Brain microvascular endothelial cell (primary cell): ENCODE measurements around the gene CCDC50.

Source experiments
- DNase-seq: peaks from one replicate; pipeline ENCODE4 v3.0.0-alpha.2; 2020
- H3K27ac ChIP-seq: fragments of 250-450 bp; sonication (Bioruptor Pico); 2 replicates; pipeline ENCODE4 v1.5.1; 2020; ENCODE audit warnings: mild to moderate bottlenecking, moderate library complexity
- H3K27me3 ChIP-seq: fragments of 250-450 bp; sonication (Bioruptor Pico); replicated peaks from 2 replicates; pipeline ENCODE4 v1.5.1; 2020; ENCODE audit warnings: mild to moderate bottlenecking
- H3K36me3 ChIP-seq: fragments of 250-450 bp; sonication (Bioruptor Pico); replicated peaks from 2 replicates; pipeline ENCODE4 v1.5.1; 2020; ENCODE audit warnings: mild to moderate bottlenecking
- H3K4me3 ChIP-seq: 2 replicates; pipeline ENCODE4 v1.5.1; 2011; ENCODE audit warnings: low read depth, mild to moderate bottlenecking, control low read depth, low read length, moderate library complexity
- CTCF ChIP-seq: IDR thresholded peaks from 2 replicates; pipeline ENCODE4 v1.5.1; 2011; ENCODE audit warnings: low read depth, mild to moderate bottlenecking, moderate library complexity, low read length, control low read depth, inconsistent platforms; ENCODE audit errors: missing control alignments
- in situ Hi-C: cut with HindIII; loops from 2 replicates; pipeline ENCODE4 v1.10.0; 2017; ENCODE audit warnings: low sequenced_read_pairs, low pct_ligation_motif_present

CCDC50 gene

GRCh38 chr3:191353022-191353777, 24.0 kb downstream of the CCDC50 start:
- no peak for TF ChIP-seq CTCF
- no peak for DNase-seq
- Histone ChIP-seq H3K27me3 (no peaks in the 10 kb centered on the region), H3K27ac (no peak overlapping the region), H3K4me3 (no peak overlapping the region), H3K36me3 (peaks cover 6% of the 10 kb centered on the region)
- in situ Hi-C loops = no loop called here

- TF ChIP-seq CTCF = no peak
- H3K27ac ChIP-seq = no peak overlapping the region
- in situ Hi-C loops = no loop called here
Observed at GRCh38 chr3:191355406-191355805, 26.2 kb downstream of the CCDC50 start.

GRCh38 chr3:191356631-191357439, 27.6 kb downstream of the CCDC50 start:
- no peak for TF ChIP-seq CTCF
- in situ Hi-C loops = no loop called here
- DNase-seq = peak; percentile 60
- peaks cover 24% of the 10 kb centered on the region for H3K36me3 ChIP-seq
- no peak overlapping the region for H3K4me3 ChIP-seq
- peak overlapping the region; percentile 57 for H3K27ac ChIP-seq
- no peaks in the 10 kb centered on the region for H3K27me3 ChIP-seq

More at GRCh38 chr3:191355406-191355805, 26.2 kb downstream of the CCDC50 start:
- no peaks in the 10 kb centered on the region for H3K27me3 ChIP-seq
- no peak overlapping the region for H3K4me3 ChIP-seq
- H3K36me3 ChIP-seq = peaks cover 13% of the 10 kb centered on the region
- DNase-seq = no peak

- Histone ChIP-seq H3K27ac (no peak overlapping the region), H3K4me3 (no peak overlapping the region), H3K36me3 (peaks cover 32% of the 10 kb centered on the region)
Observed at GRCh38 chr3:191357909-191358308, 28.7 kb downstream of the CCDC50 start.

GRCh38 chr3:191358929-191359328, 29.7 kb downstream of the CCDC50 start:
- H3K4me3 ChIP-seq = no peak overlapping the region
- peaks cover 38% of the 10 kb centered on the region for H3K36me3 ChIP-seq
- no peak overlapping the region for H3K27ac ChIP-seq
- DNase-seq = no peak
- no peak for TF ChIP-seq CTCF
- no peaks in the 10 kb centered on the region for H3K27me3 ChIP-seq
- in situ Hi-C loops = no loop called here

More at GRCh38 chr3:191357909-191358308, 28.7 kb downstream of the CCDC50 start:
- H3K27me3 ChIP-seq = no peaks in the 10 kb centered on the region
- in situ Hi-C loops = no loop called here
- DNase-seq = no peak
- TF ChIP-seq CTCF = no peak
